Nephron (organoid): ENCODE data around the gene GMDS.
"Not testable (repeated sequence)": the region's sequence is repeated elsewhere in the genome, so short reads cannot be mapped to it uniquely, and the experiment has no call there.

Experiments used
- H3K27ac Mint-ChIP-seq, 3 experiments: 2 replicates each; pipeline ENCODE4 v1.8.0; 2020; ENCODE audit warnings: mixed read lengths in 3 of 3, mild to moderate bottlenecking in 2 of 3, moderate library complexity in 1 of 3
- H3K27me3 Mint-ChIP-seq: 2 replicates; pipeline ENCODE4 v1.8.0; 2021; ENCODE audit warnings: low read depth, mild to moderate bottlenecking, moderate library complexity, mixed read lengths
- H3K36me3 Mint-ChIP-seq: 2 replicates; pipeline ENCODE4 v1.8.0; 2020; ENCODE audit warnings: low read depth, mixed read lengths
- H3K4me1 Mint-ChIP-seq: 2 replicates; pipeline ENCODE4 v1.8.0; 2020; ENCODE audit warnings: mixed read lengths
- H3K4me3 Mint-ChIP-seq, 3 experiments: 2 replicates each; pipeline ENCODE4 v1.8.0; 2020; ENCODE audit warnings: mild to moderate bottlenecking in 3 of 3, mixed read lengths in 3 of 3, moderate library complexity in 2 of 3
- H3K9me3 Mint-ChIP-seq: 2 replicates; pipeline ENCODE4 v1.8.0; 2020; ENCODE audit warnings: mixed read lengths
- CTCF ChIP-seq, 3 experiments: fragments of 200-600 bp; sonication (generic); IDR thresholded peaks; one replicate each; pipeline ENCODE4 v1.5.0; 2021; ENCODE audit warnings: antibody characterized with exemption in 3 of 3; ENCODE audit not compliant: unreplicated experiment in 3 of 3

GMDS gene

GRCh38 chr6:1670711-1671462 is 574.5 kb downstream of the GMDS start:
- Mint-ChIP-seq H3K4me3 (no peak overlapping the region), H3K27me3 (peaks cover 9% of the 10 kb centered on the region), H3K27ac (peak overlapping the region in 1 of 3 experiments; percentile 2), H3K9me3 (peaks cover 8% of the 10 kb centered on the region), H3K36me3 (peaks cover 8% of the 10 kb centered on the region), H3K4me1 (peaks cover 14% of the 10 kb centered on the region)
- no peak for TF ChIP-seq CTCF (IDR thresholded peaks at IDR 0.05; ENCODE audit: unreplicated experiment in 3 of 3)

GRCh38 chr6:1669996-1670395 is 575.4 kb downstream of the GMDS start:
- Mint-ChIP-seq H3K36me3 (peaks cover 8% of the 10 kb centered on the region), H3K27me3 (peaks cover 9% of the 10 kb centered on the region), H3K9me3 (peaks cover 7% of the 10 kb centered on the region), H3K4me1 (peaks cover 14% of the 10 kb centered on the region), H3K27ac (no peak overlapping the region), H3K4me3 (no peak overlapping the region)
- no peak for TF ChIP-seq CTCF (IDR thresholded peaks at IDR 0.05; ENCODE audit: unreplicated experiment in 3 of 3)

GRCh38 chr6:1668456-1668855 is 576.9 kb downstream of the GMDS start:
- not testable (repeated sequence) for H3K27me3 Mint-ChIP-seq

GRCh38 chr6:1667805-1668175 is 577.6 kb downstream of the GMDS start:
- H3K9me3 Mint-ChIP-seq: no peaks in the 10 kb centered on the region
- TF ChIP-seq CTCF (IDR thresholded peaks at IDR 0.05; ENCODE audit: unreplicated experiment in 3 of 3): no peak
- H3K4me3 Mint-ChIP-seq: no peak overlapping the region
- H3K27me3 Mint-ChIP-seq: peaks cover 5% of the 10 kb centered on the region
- peaks cover 3% of the 10 kb centered on the region for H3K36me3 Mint-ChIP-seq
- H3K27ac Mint-ChIP-seq: no peak overlapping the region
- peaks cover 25% of the 10 kb centered on the region for H3K4me1 Mint-ChIP-seq

More at GRCh38 chr6:1668456-1668855, 576.9 kb downstream of the GMDS start:
- not testable (repeated sequence) for H3K4me3 Mint-ChIP-seq, H3K36me3 Mint-ChIP-seq, H3K9me3 Mint-ChIP-seq, H3K27ac Mint-ChIP-seq
- H3K4me1 Mint-ChIP-seq: peaks cover 18% of the 10 kb centered on the region

DNA sequence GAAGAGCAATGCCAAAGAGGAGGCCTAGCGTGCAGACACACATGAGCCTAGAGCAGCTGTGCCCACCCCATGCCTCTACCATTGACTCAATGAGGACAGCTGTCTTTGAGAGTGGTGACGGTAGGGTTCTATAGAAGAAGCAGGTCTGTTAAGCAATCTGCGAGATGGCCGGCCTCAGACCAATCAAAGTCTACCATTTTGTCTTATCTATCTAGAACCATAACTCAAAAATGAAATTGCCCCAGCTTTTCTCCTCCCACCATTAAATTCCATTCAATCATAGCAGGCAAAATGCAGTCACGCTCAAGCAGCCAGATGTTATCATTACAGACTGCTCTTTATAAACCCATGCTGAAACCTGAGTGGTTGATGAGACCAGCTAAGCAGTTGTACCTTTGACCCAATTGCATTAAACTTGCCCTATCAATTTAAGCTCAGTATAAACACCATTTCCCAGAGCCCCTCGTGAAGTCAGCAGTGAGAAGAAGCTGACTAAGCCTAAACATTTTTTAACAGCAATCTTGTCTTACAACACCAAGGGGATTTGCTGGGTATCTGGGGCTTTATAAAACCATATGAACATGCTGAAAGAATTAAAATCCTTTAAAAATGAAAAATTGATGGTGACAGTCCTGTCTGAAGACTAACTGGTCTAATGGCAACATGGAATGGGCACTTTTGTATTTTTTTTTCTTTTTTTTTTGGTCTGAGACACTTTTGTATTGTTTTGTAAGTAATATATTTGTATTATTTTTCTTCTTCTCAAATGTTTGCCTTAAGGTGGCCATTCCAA is 578.2 kb downstream of the GMDS start:
- no peak for TF ChIP-seq CTCF (IDR thresholded peaks at IDR 0.05; ENCODE audit: unreplicated experiment in 3 of 3)
- peaks cover 31% of the 10 kb centered on the region for H3K4me1 Mint-ChIP-seq
- H3K4me3 Mint-ChIP-seq: no peak overlapping the region
- peaks cover 5% of the 10 kb centered on the region for H3K27me3 Mint-ChIP-seq
- H3K9me3 Mint-ChIP-seq: no peaks in the 10 kb centered on the region
- H3K27ac Mint-ChIP-seq: peak overlapping the region in 1 of 3 experiments; percentile 21
- peaks cover 3% of the 10 kb centered on the region for H3K36me3 Mint-ChIP-seq

GRCh38 chr6:1665214-1665613 is 580.2 kb downstream of the GMDS start:
- H3K27ac Mint-ChIP-seq: no peak overlapping the region
- H3K36me3 Mint-ChIP-seq: peaks cover 3% of the 10 kb centered on the region
- H3K4me1 Mint-ChIP-seq: peaks cover 31% of the 10 kb centered on the region
- no peak overlapping the region for H3K4me3 Mint-ChIP-seq
- no peak for TF ChIP-seq CTCF (IDR thresholded peaks at IDR 0.05; ENCODE audit: unreplicated experiment in 3 of 3)
- H3K27me3 Mint-ChIP-seq: peaks cover 8% of the 10 kb centered on the region
- H3K9me3 Mint-ChIP-seq: no peaks in the 10 kb centered on the region
